ENCODE results near the gene VASH1.

Gene VASH1

DNA sequence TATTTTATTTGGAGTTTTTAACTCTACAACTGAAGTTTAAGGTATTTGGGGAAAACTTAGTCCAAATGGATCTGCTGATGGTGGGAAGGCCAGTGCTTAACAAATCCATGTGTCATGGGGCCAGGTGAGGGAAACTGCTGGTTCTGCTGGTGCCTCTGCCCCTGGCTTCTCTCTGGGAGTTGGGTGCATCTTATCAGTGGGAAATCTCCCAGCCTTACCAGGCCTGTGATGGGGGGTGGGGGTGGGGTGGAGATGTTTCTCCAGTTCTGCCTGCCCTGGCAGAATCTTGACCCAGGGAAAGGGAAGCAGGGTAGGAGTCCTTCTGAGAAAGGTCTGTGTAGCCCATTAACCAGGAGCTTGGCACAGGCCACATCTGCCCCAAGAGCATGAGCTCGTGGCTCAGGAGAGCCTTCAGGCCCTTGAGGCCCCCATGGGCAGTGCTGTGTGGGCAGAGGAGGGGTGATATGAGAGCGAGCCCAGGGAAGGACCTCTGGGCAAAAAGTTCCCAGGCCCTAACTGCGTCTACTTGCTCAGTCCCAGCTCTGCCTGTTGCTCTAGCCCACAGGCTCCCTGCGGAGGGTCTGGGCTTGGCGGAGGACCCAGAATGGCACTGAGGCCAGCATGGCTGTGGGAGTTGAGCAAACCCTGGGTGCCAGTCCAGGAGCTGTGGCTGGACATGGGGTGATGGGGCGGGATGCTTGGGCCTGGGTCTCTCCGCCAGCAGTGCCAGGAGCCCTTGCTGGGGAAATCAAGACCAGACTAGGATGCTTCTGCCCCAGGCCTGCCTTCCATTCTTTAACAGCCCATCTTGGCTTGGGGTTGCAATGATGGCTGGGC lies 18.2 kb downstream of the VASH1 start:
- DNase-seq (ENCODE audit: extremely low read depth, low read depth) = no peak
- TF ChIP-seq, protein P1, sequence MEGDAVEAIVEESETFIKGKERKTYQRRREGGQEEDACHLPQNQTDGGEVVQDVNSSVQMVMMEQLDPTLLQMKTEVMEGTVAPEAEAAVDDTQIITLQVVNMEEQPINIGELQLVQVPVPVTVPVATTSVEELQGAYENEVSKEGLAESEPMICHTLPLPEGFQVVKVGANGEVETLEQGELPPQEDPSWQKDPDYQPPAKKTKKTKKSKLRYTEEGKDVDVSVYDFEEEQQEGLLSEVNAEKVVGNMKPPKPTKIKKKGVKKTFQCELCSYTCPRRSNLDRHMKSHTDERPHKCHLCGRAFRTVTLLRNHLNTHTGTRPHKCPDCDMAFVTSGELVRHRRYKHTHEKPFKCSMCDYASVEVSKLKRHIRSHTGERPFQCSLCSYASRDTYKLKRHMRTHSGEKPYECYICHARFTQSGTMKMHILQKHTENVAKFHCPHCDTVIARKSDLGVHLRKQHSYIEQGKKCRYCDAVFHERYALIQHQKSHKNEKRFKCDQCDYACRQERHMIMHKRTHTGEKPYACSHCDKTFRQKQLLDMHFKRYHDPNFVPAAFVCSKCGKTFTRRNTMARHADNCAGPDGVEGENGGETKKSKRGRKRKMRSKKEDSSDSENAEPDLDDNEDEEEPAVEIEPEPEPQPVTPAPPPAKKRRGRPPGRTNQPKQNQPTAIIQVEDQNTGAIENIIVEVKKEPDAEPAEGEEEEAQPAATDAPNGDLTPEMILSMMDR (IDR thresholded peaks at IDR 0.05; ENCODE audit: low read depth, low read length) = no peak

DNA sequence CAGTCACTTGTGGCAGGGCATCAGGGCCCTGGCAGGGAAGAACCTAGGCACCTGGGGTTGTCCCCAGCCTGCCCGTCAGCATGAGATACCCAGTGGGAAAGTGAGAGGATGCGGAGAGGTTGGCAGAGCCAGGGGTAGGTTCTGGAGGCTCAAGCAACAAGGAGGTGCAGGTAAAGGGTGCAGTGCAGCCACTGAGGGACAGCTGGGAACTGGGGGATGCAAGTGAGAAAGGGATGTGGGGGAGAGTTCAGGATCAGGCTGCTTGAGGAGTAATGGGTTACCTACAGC lies 18.7 kb downstream of the VASH1 start:
- no peak for DNase-seq (ENCODE audit: extremely low read depth, low read depth)
- TF ChIP-seq, protein P1 (IDR thresholded peaks at IDR 0.05; ENCODE audit: low read depth, low read length) = no peak

DNA sequence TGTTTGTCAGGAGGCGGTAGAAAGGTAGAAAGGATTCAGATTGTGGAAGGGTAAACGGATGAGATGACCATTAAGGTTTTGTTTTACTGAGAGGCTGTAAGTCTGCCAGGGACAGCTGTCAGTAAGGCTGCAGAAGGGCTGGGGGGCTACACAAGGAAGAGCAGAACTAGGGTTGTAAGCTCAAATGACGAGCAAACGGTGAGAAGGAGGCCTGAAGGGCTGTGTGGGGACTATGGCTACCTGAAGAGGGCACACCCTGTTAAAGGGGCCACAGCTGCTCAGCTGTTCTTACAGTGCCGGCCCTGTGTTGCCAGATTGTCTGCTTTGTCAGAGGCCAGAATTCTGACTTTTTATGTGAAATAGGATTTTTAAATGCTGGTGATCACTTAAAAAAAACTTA lies 19.1 kb downstream of the VASH1 start:
- no peak for DNase-seq (ENCODE audit: extremely low read depth, low read depth)
- TF ChIP-seq, protein P1 (IDR thresholded peaks at IDR 0.05; ENCODE audit: low read depth, low read length) = no peak

DNA sequence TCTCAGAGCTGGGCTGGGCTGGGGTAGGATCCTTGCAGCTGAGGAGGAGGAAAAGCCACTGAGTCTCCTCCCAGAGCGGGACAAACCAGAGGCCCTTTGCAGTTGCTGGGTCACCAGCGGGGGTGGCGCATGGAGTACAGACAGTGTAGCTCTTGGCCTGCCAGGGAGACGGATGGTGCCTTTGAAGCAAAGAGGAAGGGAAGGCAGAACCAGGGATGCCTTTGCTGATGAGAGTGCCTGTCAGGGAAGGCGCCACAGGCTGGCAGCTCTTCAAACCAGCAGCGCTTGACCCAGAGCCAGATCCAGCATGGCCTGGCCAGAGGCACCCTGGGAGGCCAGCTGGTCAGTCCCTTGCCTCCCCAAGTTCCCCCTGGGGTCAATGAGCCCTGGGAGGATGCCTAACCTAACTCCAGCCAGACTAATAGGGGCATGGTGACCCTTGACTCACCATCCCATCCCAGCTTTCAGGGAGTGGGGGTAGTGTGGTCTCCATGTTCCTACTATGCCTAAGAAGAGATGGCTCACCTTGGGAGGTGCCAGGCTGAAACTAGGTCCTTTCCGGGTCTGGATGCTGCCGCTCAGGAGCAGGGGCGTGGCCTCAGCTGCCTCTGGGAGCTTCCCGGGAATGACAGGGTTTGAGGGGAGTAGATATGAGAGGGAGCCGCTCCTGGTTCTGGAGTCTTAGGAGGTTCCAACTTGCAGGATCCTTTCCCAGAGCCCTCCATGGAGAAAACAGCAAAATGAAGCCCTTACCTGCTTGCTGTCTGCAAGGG lies 19.8 kb downstream of the VASH1 start:
- DNase-seq (ENCODE audit: extremely low read depth, low read depth) = no peak
- TF ChIP-seq, protein P1 (IDR thresholded peaks at IDR 0.05; ENCODE audit: low read depth, low read length) = no peak

DNA sequence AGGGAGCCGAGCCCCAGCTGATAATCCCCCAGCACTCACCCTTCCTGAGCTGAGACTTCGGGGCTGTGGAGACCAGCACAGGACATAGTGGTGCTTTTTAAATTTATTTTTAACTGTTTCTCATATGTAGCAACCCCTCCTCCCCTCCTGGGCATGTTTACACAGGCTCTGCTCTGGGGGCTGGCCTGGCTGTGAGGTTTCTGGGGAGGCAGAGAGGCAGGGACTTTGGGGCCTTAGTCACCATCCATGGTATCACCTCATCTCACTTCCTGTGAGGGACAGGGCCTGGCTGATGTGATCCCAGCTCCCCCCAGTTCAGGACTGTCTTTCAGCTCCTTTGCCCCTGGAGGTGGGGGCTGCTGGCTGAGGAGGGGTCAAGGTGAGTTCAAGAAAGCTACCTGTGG lies 20.4 kb downstream of the VASH1 start:
- DNase-seq (ENCODE audit: extremely low read depth, low read depth) = no peak
- TF ChIP-seq, protein P1 (IDR thresholded peaks at IDR 0.05; ENCODE audit: low read depth, low read length) = no peak

DNA sequence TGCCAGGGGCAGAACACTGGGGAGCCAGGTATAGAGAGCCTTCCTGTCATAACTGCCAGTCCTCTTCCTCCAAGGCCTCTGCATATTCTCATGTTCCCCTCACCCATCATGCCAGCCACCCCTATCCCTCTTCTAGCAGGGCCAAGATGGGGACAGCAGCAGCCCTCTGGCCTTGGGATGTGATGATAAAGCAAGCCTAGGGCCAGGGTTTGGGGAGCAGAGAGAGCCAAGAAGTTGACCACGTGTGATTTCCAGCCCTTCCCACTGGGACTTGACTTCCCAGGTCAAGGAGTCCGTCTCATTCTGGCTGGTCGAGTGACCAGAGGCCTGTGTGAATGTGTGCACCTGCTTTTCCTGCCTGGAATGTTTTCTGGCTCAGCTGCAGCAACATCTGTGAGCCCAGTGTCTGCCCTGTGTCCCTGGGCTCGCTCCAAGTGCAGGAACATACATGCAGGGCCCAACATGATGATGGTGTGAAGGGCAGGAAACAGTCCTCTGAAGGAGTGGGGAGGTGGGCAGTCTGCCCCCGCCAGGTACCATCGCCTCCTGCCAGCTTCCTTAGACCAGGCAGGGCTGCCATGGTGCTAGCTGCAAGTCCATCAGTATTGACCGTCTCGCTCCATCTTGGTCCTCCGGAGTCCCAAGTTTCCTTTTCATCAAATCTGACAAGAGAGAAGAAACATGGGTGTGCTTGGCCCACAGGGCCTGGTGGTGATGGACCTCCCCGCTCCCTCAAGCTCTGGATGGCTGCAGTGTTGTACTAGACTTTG lies 21.0 kb downstream of the VASH1 start:
- DNase-seq (ENCODE audit: extremely low read depth, low read depth) = no peak
- TF ChIP-seq, protein P1 (IDR thresholded peaks at IDR 0.05; ENCODE audit: low read depth, low read length) = no peak

All from AG09319 (cell line).